ENCODE results near the gene GKN1. TPM values are rescaled to one million over a fixed set of nuclear protein-coding genes. Genes with fewer than 3 reads are reported as not detected.
"Not testable (repeated sequence)": the region's sequence is repeated elsewhere in the genome, so short reads cannot be mapped to it uniquely, and the experiment has no call there.

GKN1 gene
- total RNA-seq, 8 experiments from 2014 or later: 0.66 TPM; not detected in 7

GRCh38 chr2:68939962-68940361 lies 34.5 kb upstream of the GKN1 start:
- Histone ChIP-seq H3K4me3 (no peak overlapping the region), H3K4me1 (replicated peaks in 1 of 2) (no peaks in the 10 kb centered on the region), H3K27ac (no peak overlapping the region)
- 67 to 100% (median 100%) methylated on average over 1 of the region's 1 CpG; no CpG with 5 or more reads in 1 of the 10 experiments for WGBS, 10 experiments
- no peak for ATAC-seq (replicated peaks in 6 of 8)
- in situ Hi-C loops (cut with MboI; ENCODE audit: low pct_unique_long_range_greater_than_20kb in 2 of 9, low sequenced_read_pairs in 9 of 9, unreplicated experiment in 9 of 9): loop anchor here in 2 of 9 experiments (10.0 to 25.0 kb wide), 2 partner anchors 365 to 372 kb away; no protein-coding TSS in a partner anchor

- no peak overlapping the region for H3K4me3 ChIP-seq
- H3K4me1 ChIP-seq (replicated peaks in 1 of 2): no peaks in the 10 kb centered on the region
- no peak for ATAC-seq (replicated peaks in 6 of 8)
- H3K27ac ChIP-seq: no peak overlapping the region
- in situ Hi-C loops (cut with MboI; ENCODE audit: low pct_unique_long_range_greater_than_20kb in 2 of 9, low sequenced_read_pairs in 9 of 9, unreplicated experiment in 9 of 9): loop anchor here in 2 of 9 experiments (10.0 to 25.0 kb wide), 2 partner anchors 364 to 372 kb away; no protein-coding TSS in a partner anchor
- 14 to 100% (median 73%) methylated on average over 1 of the region's 1 CpG; no CpG with 5 or more reads in 3 of the 10 experiments for WGBS, 10 experiments
These were observed 34.1 kb upstream of the GKN1 start for GRCh38 chr2:68940369-68940768.

GRCh38 chr2:68942827-68943226 lies 31.6 kb upstream of the GKN1 start:
- ATAC-seq (replicated peaks in 6 of 8): no peak
- Histone ChIP-seq H3K27ac (no peak overlapping the region), H3K4me3 (no peak overlapping the region), H3K4me1 (replicated peaks in 1 of 2) (no peaks in the 10 kb centered on the region)
- in situ Hi-C loops (cut with MboI; ENCODE audit: low pct_unique_long_range_greater_than_20kb in 2 of 9, low sequenced_read_pairs in 9 of 9, unreplicated experiment in 9 of 9): loop anchor here in 2 of 9 experiments (10.0 to 25.0 kb wide), 2 partner anchors 362 to 369 kb away; no protein-coding TSS in a partner anchor

- in situ Hi-C loops (cut with MboI; ENCODE audit: low pct_unique_long_range_greater_than_20kb in 2 of 9, low sequenced_read_pairs in 9 of 9, unreplicated experiment in 9 of 9): loop anchor here in 2 of 9 experiments (10.0 to 25.0 kb wide), 2 partner anchors 361 to 368 kb away; no protein-coding TSS in a partner anchor
- 0 to 92% (median 19%) methylated on average over 1 to 12 of the region's 27 CpGs; no CpG with 5 or more reads in 1 of the 10 experiments for WGBS, 10 experiments
- H3K4me1 ChIP-seq (replicated peaks in 1 of 2): no peaks in the 10 kb centered on the region
- ATAC-seq (replicated peaks in 6 of 8): peak; percentile 68 to 96 (median 78)
- no peak overlapping the region for H3K27ac ChIP-seq
- H3K4me3 ChIP-seq: no peak overlapping the region
These were observed 30.6 kb upstream of the GKN1 start for GRCh38 chr2:68943581-68944568.

GRCh38 chr2:68946117-68946516 lies 28.3 kb upstream of the GKN1 start:
- H3K4me1 ChIP-seq (replicated peaks in 1 of 2): no peaks in the 10 kb centered on the region
- no peak overlapping the region for H3K4me3 ChIP-seq
- in situ Hi-C loops (cut with MboI; ENCODE audit: low pct_unique_long_range_greater_than_20kb in 2 of 9, low sequenced_read_pairs in 9 of 9, unreplicated experiment in 9 of 9): loop anchor here in 2 of 9 experiments (10.0 to 25.0 kb wide), 2 partner anchors 359 to 366 kb away; no protein-coding TSS in a partner anchor
- no peak for ATAC-seq (replicated peaks in 6 of 8)
- no peak overlapping the region for H3K27ac ChIP-seq
- 36 to 89% (median 80%) methylated on average over 1 to 3 of the region's 3 CpGs; no CpG with 5 or more reads in 1 of the 10 experiments for WGBS, 10 experiments

- in situ Hi-C loops (cut with MboI; ENCODE audit: low pct_unique_long_range_greater_than_20kb in 2 of 9, low sequenced_read_pairs in 9 of 9, unreplicated experiment in 9 of 9): loop anchor here in 2 of 9 experiments (10.0 to 25.0 kb wide), 2 partner anchors 356 to 364 kb away; no protein-coding TSS in a partner anchor
- Histone ChIP-seq H3K27ac (no peak overlapping the region), H3K4me3 (no peak overlapping the region), H3K4me1 (replicated peaks in 1 of 2) (no peaks in the 10 kb centered on the region)
- 33 to 100% (median 89%) methylated on average over 1 of the region's 1 CpG; no CpG with 5 or more reads in 1 of the 10 experiments for WGBS, 10 experiments
- no peak for ATAC-seq (replicated peaks in 6 of 8)
These were observed 25.7 kb upstream of the GKN1 start for GRCh38 chr2:68948710-68949109.

GRCh38 chr2:68951899-68952298 lies 22.5 kb upstream of the GKN1 start:
- no peak overlapping the region for H3K27ac ChIP-seq
- no peak overlapping the region for H3K4me3 ChIP-seq
- in situ Hi-C loops (cut with MboI; ENCODE audit: low pct_unique_long_range_greater_than_20kb in 2 of 9, low sequenced_read_pairs in 9 of 9, unreplicated experiment in 9 of 9): no loop called here
- ATAC-seq (replicated peaks in 6 of 8): no peak
- no peaks in the 10 kb centered on the region for H3K4me1 ChIP-seq (replicated peaks in 1 of 2)
- WGBS, 10 experiments: 14 to 74% (median 59%) methylated on average over 1 to 4 of the region's 4 CpGs; no CpG with 5 or more reads in 4 of the 10 experiments

GRCh38 chr2:68952887-68953521 lies 21.4 kb upstream of the GKN1 start, which contains the start of gene GKN2:
TSS of gene GKN2 (minus strand) at chr2:68952893. CDS start at chr2:68952861, 32 bp downstream.
- no peak for ATAC-seq (replicated peaks in 6 of 8)

GRCh38 chr2:68955432-68955831 lies 19.0 kb upstream of the GKN1 start:
- H3K4me1 ChIP-seq (replicated peaks in 1 of 2); H3K27ac ChIP-seq; in situ Hi-C loops (cut with MboI; ENCODE audit: low pct_unique_long_range_greater_than_20kb in 2 of 9, low sequenced_read_pairs in 9 of 9, unreplicated experiment in 9 of 9); ATAC-seq (replicated peaks in 6 of 8); H3K4me3 ChIP-seq: not testable (repeated sequence)
- WGBS, 10 experiments: 71 to 100% (median 92%) methylated on average over 1 to 5 of the region's 5 CpGs

More at GRCh38 chr2:68952887-68953521, 21.4 kb upstream of the GKN1 start, which contains the start of gene GKN2:
- no peak within 1 kb of the TSS for H3K4me3 ChIP-seq
- H3K4me1 ChIP-seq (replicated peaks in 1 of 2): no peaks in the 10 kb centered on the region
- whole genome bisulfite sequencing, 10 experiments: 58 to 100% (median 81%) methylated on average over 1 to 4 of the region's 4 CpGs; no CpG with 5 or more reads in 1 of the 10 experiments
- in situ Hi-C loops (cut with MboI; ENCODE audit: low pct_unique_long_range_greater_than_20kb in 2 of 9, low sequenced_read_pairs in 9 of 9, unreplicated experiment in 9 of 9): no loop called here
- H3K27ac ChIP-seq: no peak within 1 kb of the TSS

GRCh38 chr2:68959001-68959400 lies 15.4 kb upstream of the GKN1 start:
- H3K4me1 ChIP-seq (replicated peaks in 1 of 2): no peaks in the 10 kb centered on the region
- no peak for ATAC-seq (replicated peaks in 6 of 8)
- H3K4me3 ChIP-seq: no peak overlapping the region
- no peak overlapping the region for H3K27ac ChIP-seq
- WGBS, 10 experiments: 45 to 100% (median 89%) methylated on average over 1 of the region's 1 CpG; no CpG with 5 or more reads in 1 of the 10 experiments
- in situ Hi-C loops (cut with MboI; ENCODE audit: low pct_unique_long_range_greater_than_20kb in 2 of 9, low sequenced_read_pairs in 9 of 9, unreplicated experiment in 9 of 9): no loop called here

GRCh38 chr2:68961380-68961779 lies 13.1 kb upstream of the GKN1 start:
- no peaks in the 10 kb centered on the region for H3K4me1 ChIP-seq (replicated peaks in 1 of 2)
- WGBS, 10 experiments: 67 to 96% (median 82%) methylated on average over 2 to 4 of the region's 4 CpGs; no CpG with 5 or more reads in 1 of the 10 experiments
- in situ Hi-C loops (cut with MboI; ENCODE audit: low pct_unique_long_range_greater_than_20kb in 2 of 9, low sequenced_read_pairs in 9 of 9, unreplicated experiment in 9 of 9): no loop called here

GRCh38 chr2:68964282-68964681 lies 10.2 kb upstream of the GKN1 start:
- Histone ChIP-seq H3K4me3 (no peak overlapping the region), H3K4me1 (replicated peaks in 1 of 2) (no peaks in the 10 kb centered on the region), H3K27ac (no peak overlapping the region)
- in situ Hi-C loops (cut with MboI; ENCODE audit: low pct_unique_long_range_greater_than_20kb in 2 of 9, low sequenced_read_pairs in 9 of 9, unreplicated experiment in 9 of 9): no loop called here
- ATAC-seq (replicated peaks in 6 of 8): no peak

More at GRCh38 chr2:68961380-68961779, 13.1 kb upstream of the GKN1 start:
- Histone ChIP-seq H3K4me3 (no peak overlapping the region), H3K27ac (no peak overlapping the region)
- no peak for ATAC-seq (replicated peaks in 6 of 8)
